GM21786 (cell line): Measurements from ENCODE around the gene TH.
"Not testable (repeated sequence)": the region's sequence is repeated elsewhere in the genome, so short reads cannot be mapped to it uniquely, and the experiment has no call there.

Source experiments
- ATAC-seq: cut with Tn5 transposase; IDR thresholded peaks from one replicate; pipeline ENCODE4 v1.9.1; 2021; ENCODE audit not compliant: unreplicated experiment

Gene TH

GRCh38 chr11:2196970-2197770, 25.6 kb upstream of the TH start:
- ATAC-seq: peak; percentile 48

- ATAC-seq: no peak
Measured at GRCh38 chr11:2195756-2196088, 24.1 kb upstream of the TH start.

- no peak for ATAC-seq
Measured at GRCh38 chr11:2194877-2195755, 23.5 kb upstream of the TH start.

GRCh38 chr11:2193888-2194595, 22.4 kb upstream of the TH start:
- ATAC-seq: not testable (repeated sequence)

GRCh38 chr11:2193099-2193887, 21.7 kb upstream of the TH start:
- no peak for ATAC-seq

GRCh38 chr11:2192435-2192834, 20.8 kb upstream of the TH start:
- ATAC-seq: no peak

- ATAC-seq: no peak
Measured at GRCh38 chr11:2191883-2192282, 20.3 kb upstream of the TH start.

GRCh38 chr11:2190657-2191471, 19.2 kb upstream of the TH start:
- ATAC-seq: no peak

- ATAC-seq: no peak
Measured at GRCh38 chr11:2189938-2190656, 18.5 kb upstream of the TH start.

GRCh38 chr11:2188745-2189144, 17.1 kb upstream of the TH start:
- no peak for ATAC-seq

GRCh38 chr11:2187280-2187707, 15.7 kb upstream of the TH start:
- no peak for ATAC-seq

GRCh38 chr11:2186669-2187279, 15.2 kb upstream of the TH start:
- ATAC-seq: no peak

GRCh38 chr11:2185324-2186085, 13.9 kb upstream of the TH start:
- ATAC-seq: no peak

GRCh38 chr11:2182692-2183474, 11.3 kb upstream of the TH start:
- no peak for ATAC-seq

- ATAC-seq: no peak
Measured at GRCh38 chr11:2182075-2182474, 10.5 kb upstream of the TH start.

- no peak for ATAC-seq
Measured at GRCh38 chr11:2180789-2181370, 9.3 kb upstream of the TH start.

- no peak for ATAC-seq
Measured at GRCh38 chr11:2180347-2180746, 8.7 kb upstream of the TH start.
